K562 (cell line): ENCODE results near the gene DAP. TPM values are rescaled to one million over a fixed set of nuclear protein-coding genes. Genes with fewer than 3 reads are reported as not detected.

Experiments used
- DNMT1 ChIP-seq: fragments of 450-650 bp; IDR thresholded peaks from 2 replicates; pipeline ENCODE4 v1.6.1; 2016; ENCODE audit warnings: antibody characterized with exemption, mild to moderate bottlenecking
- TCFL5 ChIP-seq: fragments of 250-450 bp; sonication (Bioruptor Pico); conservative IDR thresholded peaks from 2 replicates; pipeline ENCODE4 v1.6.1; 2021; ENCODE audit warnings: mild to moderate bottlenecking, moderate library complexity, matching md5 sums
- TSC22D4 ChIP-seq: fragments of 450-650 bp; IDR thresholded peaks from 2 replicates; pipeline ENCODE4 v1.6.1; 2016; ENCODE audit warnings: missing genetic modification characterization, missing biosample characterization, control low read depth
- polyA plus RNA-seq, 8 experiments: library from polyadenylated mRNA; depleted of rRNA in 4 of 8; stranded (reverse) in 5 of 8; unstranded in 3 of 8; fragments of >200 nt; fragmentation: Nextera tagmentation in 2 of 8; fragmentation: Illumina TruSeq in 1 of 8; extraction: Ambion mirVana in 2 of 8; extraction: Trizol in 1 of 8; gene quantifications; 2 replicates each; pipeline versions ENCODE4 v1.2.1 to v1.2.3, GENCODE V29; 2011 to 2014; ENCODE audit warnings: inconsistent platforms in 1 of 8, missing spikeins in 1 of 8
- total RNA-seq, 7 experiments: library from RNA; depleted of rRNA in 6 of 7; stranded (reverse); fragments of >200 nt in 6 of 7; fragmentation: Illumina TruSeq in 2 of 7; extraction: Trizol in 2 of 7; gene quantifications; 2 replicates each; pipeline versions ENCODE4 v1.2.1 to v1.2.3, GENCODE V29; 2011 to 2021; ENCODE audit warnings: low replicate concordance in 1 of 7
- TF ChIP-seq, protein P1 (sequence below), 2 experiments: fragments of 450-650 bp; IDR thresholded peaks; 2 replicates each; pipeline ENCODE4 v1.6.1; 2016; ENCODE audit warnings: mild to moderate bottlenecking in 2 of 2, borderline replicate concordance in 1 of 2, low read depth in 1 of 2, moderate library complexity in 1 of 2

The DAP gene
- total and polyA plus RNA-seq, 9 of the 15 experiments (the other 6 are each of a cell fraction or from before 2014, with no cell fraction given) = 14.1 to 151 (median 34.5) TPM

DNA sequence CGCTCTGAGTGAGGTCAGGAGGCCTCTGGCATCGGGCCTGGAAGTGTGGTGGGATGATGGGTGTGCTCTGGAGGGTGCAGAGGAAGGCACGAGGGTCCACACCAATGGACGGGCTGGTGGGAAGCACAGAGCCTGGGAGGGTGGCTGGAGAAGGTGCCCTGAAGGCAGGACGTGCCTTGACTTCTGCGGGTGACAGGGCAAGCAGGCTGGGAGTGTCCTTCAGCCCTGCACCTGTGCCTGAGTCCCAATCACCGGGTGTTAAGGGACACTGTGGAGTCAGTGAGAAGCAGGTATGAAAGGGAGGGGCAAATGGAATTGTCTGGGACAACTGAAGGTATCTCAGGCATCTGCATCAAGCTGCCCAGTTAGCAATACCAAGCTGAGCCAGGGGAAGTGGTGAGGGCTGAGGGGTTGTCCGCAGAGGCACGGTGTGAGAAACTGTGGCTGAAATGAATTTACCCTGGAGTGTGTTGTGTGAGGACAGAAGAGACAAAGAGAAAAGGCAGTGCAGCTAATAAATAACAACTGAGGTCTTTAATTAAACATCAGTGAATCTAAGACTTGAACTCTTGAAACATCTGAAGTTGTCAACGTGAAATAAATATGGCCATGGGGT, 50.4 kb downstream of the DAP start (continued):
- TF ChIP-seq, protein P1, sequence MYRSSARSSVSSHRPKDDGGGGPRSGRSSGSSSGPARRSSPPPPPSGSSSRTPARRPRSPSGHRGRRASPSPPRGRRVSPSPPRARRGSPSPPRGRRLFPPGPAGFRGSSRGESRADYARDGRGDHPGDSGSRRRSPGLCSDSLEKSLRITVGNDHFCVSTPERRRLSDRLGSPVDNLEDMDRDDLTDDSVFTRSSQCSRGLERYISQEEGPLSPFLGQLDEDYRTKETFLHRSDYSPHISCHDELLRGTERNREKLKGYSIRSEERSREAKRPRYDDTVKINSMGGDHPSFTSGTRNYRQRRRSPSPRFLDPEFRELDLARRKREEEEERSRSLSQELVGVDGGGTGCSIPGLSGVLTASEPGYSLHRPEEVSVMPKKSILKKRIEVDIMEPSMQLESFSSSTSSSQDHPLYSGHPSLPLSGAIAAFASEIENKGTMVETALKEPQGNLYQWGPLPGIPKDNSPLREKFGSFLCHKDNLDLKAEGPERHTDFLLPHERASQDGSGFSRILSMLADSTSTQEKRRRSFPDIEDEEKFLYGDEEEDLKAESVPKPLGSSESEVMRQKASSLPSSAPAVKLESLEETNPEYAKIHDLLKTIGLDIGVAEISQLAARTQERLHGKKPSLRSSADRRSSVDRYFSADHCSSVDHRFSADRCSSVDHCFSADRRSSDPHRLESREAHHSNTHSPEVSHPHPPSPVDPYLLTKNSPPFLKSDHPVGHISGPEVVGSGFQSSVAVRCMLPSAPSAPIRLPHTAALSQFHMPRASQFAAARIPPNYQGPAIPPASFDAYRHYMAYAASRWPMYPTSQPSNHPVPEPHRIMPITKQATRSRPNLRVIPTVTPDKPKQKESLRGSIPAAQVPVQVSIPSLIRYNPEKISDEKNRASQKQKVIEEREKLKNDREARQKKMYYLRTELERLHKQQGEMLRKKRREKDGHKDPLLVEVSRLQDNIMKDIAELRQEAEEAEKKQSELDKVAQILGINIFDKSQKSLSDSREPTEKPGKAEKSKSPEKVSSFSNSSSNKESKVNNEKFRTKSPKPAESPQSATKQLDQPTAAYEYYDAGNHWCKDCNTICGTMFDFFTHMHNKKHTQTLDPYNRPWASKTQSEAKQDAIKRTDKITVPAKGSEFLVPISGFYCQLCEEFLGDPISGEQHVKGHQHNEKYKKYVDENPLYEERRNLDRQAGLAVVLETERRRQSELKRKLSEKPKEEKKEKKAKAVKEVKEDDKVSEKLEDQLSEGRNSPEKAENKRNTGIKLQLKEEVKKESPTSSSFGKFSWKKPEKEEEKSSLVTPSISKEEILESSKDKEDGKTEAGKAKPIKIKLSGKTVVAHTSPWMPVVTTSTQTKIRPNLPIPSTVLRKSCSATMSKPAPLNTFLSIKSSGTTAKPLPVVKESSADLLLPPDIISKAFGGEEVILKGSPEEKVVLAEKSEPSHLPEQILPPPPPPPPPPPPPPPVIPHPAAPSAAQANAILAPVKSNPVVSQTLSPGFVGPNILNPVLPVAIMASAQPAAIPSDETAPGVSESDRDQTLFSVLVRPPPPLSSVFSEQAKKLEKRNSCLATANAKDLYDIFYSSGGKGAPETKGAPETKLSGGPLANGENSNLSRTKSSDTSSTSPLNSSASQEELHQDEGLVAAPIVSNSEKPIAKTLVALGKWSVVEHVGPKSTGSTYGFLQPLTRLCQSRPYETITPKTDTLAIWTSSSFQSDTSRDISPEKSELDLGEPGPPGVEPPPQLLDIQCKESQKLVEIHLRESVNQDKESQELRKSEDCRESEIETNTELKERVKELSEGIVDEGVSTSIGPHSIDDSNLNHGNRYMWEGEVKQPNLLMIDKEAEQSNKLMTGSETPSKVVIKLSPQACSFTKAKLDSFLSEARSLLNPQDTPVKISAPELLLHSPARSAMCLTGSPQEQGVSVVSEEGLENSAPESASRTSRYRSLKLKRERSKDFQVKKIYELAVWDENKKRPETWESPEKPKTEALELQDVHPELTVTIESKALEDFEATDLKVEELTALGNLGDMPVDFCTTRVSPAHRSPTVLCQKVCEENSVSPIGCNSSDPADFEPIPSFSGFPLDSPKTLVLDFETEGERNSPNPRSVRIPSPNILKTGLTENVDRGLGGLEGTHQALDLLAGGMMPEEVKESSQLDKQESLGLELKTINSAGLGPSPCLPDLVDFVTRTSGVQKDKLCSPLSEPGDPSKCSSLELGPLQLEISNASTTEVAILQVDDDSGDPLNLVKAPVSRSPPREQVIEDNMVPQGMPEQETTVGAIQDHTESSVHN (IDR thresholded peaks at IDR 0.05; ENCODE audit: borderline replicate concordance in 1 of 2, low read depth in 1 of 2) = no peak
- TF ChIP-seq TCFL5 (no peak), TSC22D4 (tag) (no peak), DNMT1 (no peak)
